K562 (cell line): ENCODE measurements around the gene MBLAC2. TPM values are rescaled to one million over a fixed set of nuclear protein-coding genes. Genes with fewer than 3 reads are reported as not detected.

Source experiments
- ARHGAP35 ChIP-seq: fragments of 450-650 bp; IDR thresholded peaks from 2 replicates; pipeline ENCODE4 v1.6.1; 2018; ENCODE audit not compliant: partially characterized antibody
- ATF4 ChIP-seq: fragments of 450-650 bp; formaldehyde crosslinking; IDR thresholded peaks from 2 replicates; pipeline ENCODE4 v1.4.0; 2022; ENCODE audit warnings: mild to moderate bottlenecking, moderate library complexity
- BCLAF1 ChIP-seq, 2 experiments: fragments of 450-650 bp in 1 of 2; IDR thresholded peaks; 2 replicates each; pipeline ENCODE4 v1.6.1; 2011 to 2017; ENCODE audit warnings: low read depth in 2 of 2, antibody characterized with exemption in 1 of 2, borderline replicate concordance in 1 of 2, low read length in 1 of 2, mild to moderate bottlenecking in 1 of 2, mixed read lengths in 1 of 2; ENCODE audit not compliant: control insufficient read depth in 1 of 2
- CHD4 ChIP-seq: fragments of 200-600 bp; sonication (generic); IDR thresholded peaks from 3 replicates; pipeline ENCODE4 v1.6.1; 2012; ENCODE audit warnings: low read depth, mild to moderate bottlenecking, mixed read lengths, low read length, inconsistent platforms; ENCODE audit not compliant: insufficient read depth, insufficient replicate concordance, poor library complexity, severe bottlenecking
- EZH2 ChIP-seq: IDR thresholded peaks from 2 replicates; pipeline ENCODE4 v1.6.1; 2012; ENCODE audit warnings: low read depth, mild to moderate bottlenecking, inconsistent platforms, low read length, borderline replicate concordance
- GTF2B ChIP-seq: IDR thresholded peaks from 2 replicates; pipeline ENCODE4 v1.6.1; 2011; ENCODE audit not compliant: insufficient read length; ENCODE audit errors: extremely low read depth
- HNRNPK ChIP-seq: fragments of 200-400 bp; formaldehyde crosslinking; IDR thresholded peaks from one replicate; pipeline ENCODE4 v1.6.1; 2018; ENCODE audit warnings: mild to moderate bottlenecking, low read depth, low read length; ENCODE audit not compliant: poor library complexity, severe bottlenecking
- MTA3 ChIP-seq: fragments of 450-650 bp; formaldehyde crosslinking; IDR thresholded peaks from 2 replicates; pipeline ENCODE4 v1.6.1; 2017; ENCODE audit warnings: mild to moderate bottlenecking, borderline replicate concordance
- RUNX1 ChIP-seq: sonication (generic); IDR thresholded peaks from 2 replicates; pipeline ENCODE4 v1.6.1; 2016; ENCODE audit warnings: antibody characterized with exemption, low read depth
- SMARCC2 ChIP-seq: fragments of 450-650 bp; IDR thresholded peaks from 2 replicates; pipeline ENCODE4 v1.6.1; 2017; ENCODE audit warnings: antibody characterized with exemption, moderate library complexity, mild to moderate bottlenecking, low read depth
- SRF ChIP-seq, 2 experiments: fragments of 250-450, 450-650 bp in 1 of 2; sonication (Bioruptor Pico) in 1 of 2; sonication (generic) in 1 of 2; formaldehyde crosslinking; IDR thresholded peaks; 2 replicates each; pipeline versions ENCODE4 v1.5.0 to v1.5.1; 2020 to 2022; ENCODE audit warnings: mild to moderate bottlenecking in 1 of 2, missing genetic modification reagents in 1 of 2
- XRCC4 ChIP-seq: IDR thresholded peaks from one replicate; pipeline ENCODE4 v1.6.1; 2011; ENCODE audit not compliant: insufficient read depth, insufficient read length; ENCODE audit errors: extremely low read depth
- ZNF75A ChIP-seq: fragments of 450-650 bp; formaldehyde crosslinking; IDR thresholded peaks from 2 replicates; pipeline ENCODE4 v1.4.0; 2020; ENCODE audit warnings: mild to moderate bottlenecking
- ZSCAN32 ChIP-seq: fragments of 450-650 bp; formaldehyde crosslinking; IDR thresholded peaks from 2 replicates; pipeline ENCODE4 v1.4.0; 2020; ENCODE audit warnings: mild to moderate bottlenecking, moderate library complexity
- polyA plus RNA-seq, 8 experiments: library from polyadenylated mRNA; depleted of rRNA in 4 of 8; stranded (reverse) in 5 of 8; unstranded in 3 of 8; fragments of >200 nt; fragmentation: Nextera tagmentation in 2 of 8; fragmentation: Illumina TruSeq in 1 of 8; extraction: Ambion mirVana in 2 of 8; extraction: Trizol in 1 of 8; gene quantifications; 2 replicates each; pipeline versions ENCODE4 v1.2.1 to v1.2.3, GENCODE V29; 2011 to 2014; ENCODE audit warnings: inconsistent platforms in 1 of 8, missing spikeins in 1 of 8
- total RNA-seq, 7 experiments: library from RNA; depleted of rRNA in 6 of 7; stranded (reverse); fragments of >200 nt in 6 of 7; fragmentation: Illumina TruSeq in 2 of 7; extraction: Trizol in 2 of 7; gene quantifications; 2 replicates each; pipeline versions ENCODE4 v1.2.1 to v1.2.3, GENCODE V29; 2011 to 2021; ENCODE audit warnings: low replicate concordance in 1 of 7
- TF ChIP-seq, protein P1 (sequence below): sonication (generic); formaldehyde crosslinking; IDR thresholded peaks from 2 replicates; pipeline ENCODE4 v1.8.0; 2022; ENCODE audit warnings: mild to moderate bottlenecking, missing genetic modification reagents
- TF ChIP-seq, protein P2 (sequence below): fragments of 450-650 bp; formaldehyde crosslinking; IDR thresholded peaks from 2 replicates; pipeline ENCODE4 v1.4.0; 2020; ENCODE audit warnings: mild to moderate bottlenecking, moderate library complexity

The MBLAC2 gene
- total and polyA plus RNA-seq, 9 of the 15 experiments (the other 6 are each of a cell fraction or from before 2014, with no cell fraction given), result 2.4 to 13.1 (median 10.3) TPM

GRCh38 chr5:90409318-90410177 lies 65.0 kb downstream of the MBLAC2 start, which contains the start of gene CETN3 (continued):
- TF ChIP-seq ARHGAP35 (no peak), RUNX1 (no peak), EZH2 (no peak), SMARCC2 (no peak), ATF4 (CRISPR knock-in tag) (peak; percentile 63), MTA3 (peak; percentile 46; the same call in 1 of the 2 replicates), BCLAF1 (IDR thresholded peaks at IDR 0.05; ENCODE audit: borderline replicate concordance in 1 of 2, control insufficient read depth in 1 of 2, low read depth in 2 of 2, low read length in 1 of 2) (peak in 1 of 2 experiments; percentile 56; a peak in 1 of 4 replicates), HNRNPK (no peak), GTF2B (peak; percentile 84), ZSCAN32 (CRISPR knock-in tag) (0 out of 2 replicates have a peak, but pooled peaks have one; percentile 35), XRCC4 (no peak), SRF (CRISPR knock-in tag; IDR thresholded peaks at IDR 0.05) (no peak; a peak in 1 of 4 replicates), ZNF75A (CRISPR knock-in tag) (no peak), CHD4 (no peak)
- TF ChIP-seq, protein P1, sequence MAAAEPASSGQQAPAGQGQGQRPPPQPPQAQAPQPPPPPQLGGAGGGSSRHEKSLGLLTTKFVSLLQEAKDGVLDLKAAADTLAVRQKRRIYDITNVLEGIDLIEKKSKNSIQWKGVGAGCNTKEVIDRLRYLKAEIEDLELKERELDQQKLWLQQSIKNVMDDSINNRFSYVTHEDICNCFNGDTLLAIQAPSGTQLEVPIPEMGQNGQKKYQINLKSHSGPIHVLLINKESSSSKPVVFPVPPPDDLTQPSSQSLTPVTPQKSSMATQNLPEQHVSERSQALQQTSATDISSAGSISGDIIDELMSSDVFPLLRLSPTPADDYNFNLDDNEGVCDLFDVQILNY (CRISPR knock-in tag), result 0 out of 2 replicates have a peak, but pooled peaks have one; percentile 14
- TF ChIP-seq, protein P2, sequence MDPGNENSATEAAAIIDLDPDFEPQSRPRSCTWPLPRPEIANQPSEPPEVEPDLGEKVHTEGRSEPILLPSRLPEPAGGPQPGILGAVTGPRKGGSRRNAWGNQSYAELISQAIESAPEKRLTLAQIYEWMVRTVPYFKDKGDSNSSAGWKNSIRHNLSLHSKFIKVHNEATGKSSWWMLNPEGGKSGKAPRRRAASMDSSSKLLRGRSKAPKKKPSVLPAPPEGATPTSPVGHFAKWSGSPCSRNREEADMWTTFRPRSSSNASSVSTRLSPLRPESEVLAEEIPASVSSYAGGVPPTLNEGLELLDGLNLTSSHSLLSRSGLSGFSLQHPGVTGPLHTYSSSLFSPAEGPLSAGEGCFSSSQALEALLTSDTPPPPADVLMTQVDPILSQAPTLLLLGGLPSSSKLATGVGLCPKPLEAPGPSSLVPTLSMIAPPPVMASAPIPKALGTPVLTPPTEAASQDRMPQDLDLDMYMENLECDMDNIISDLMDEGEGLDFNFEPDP (CRISPR knock-in tag), result 0 out of 2 replicates have a peak, but pooled peaks have one; percentile 83
